ENCODE measurements around the gene MYL7.

DNA sequence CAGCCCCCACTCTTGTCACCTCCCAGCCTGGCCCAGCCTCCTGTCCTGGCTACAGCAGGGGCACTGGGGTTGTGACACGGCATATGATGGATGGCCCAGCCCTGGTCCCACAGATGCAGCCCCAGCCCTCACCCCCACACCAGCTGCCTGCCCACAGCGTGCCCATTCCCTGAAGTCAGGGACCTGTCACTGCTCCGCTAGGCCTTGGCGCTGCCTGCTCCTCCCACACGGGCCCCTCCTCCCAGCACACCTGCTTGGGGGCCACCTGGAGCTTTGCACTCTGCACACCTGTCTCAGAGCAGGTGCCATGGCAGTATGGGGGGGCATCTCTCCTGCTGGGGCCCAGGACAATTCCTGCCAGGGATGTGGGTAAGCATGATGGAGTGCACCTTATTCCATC, 44.6 kb upstream of the MYL7 start:
- TF ChIP-seq, protein P1, sequence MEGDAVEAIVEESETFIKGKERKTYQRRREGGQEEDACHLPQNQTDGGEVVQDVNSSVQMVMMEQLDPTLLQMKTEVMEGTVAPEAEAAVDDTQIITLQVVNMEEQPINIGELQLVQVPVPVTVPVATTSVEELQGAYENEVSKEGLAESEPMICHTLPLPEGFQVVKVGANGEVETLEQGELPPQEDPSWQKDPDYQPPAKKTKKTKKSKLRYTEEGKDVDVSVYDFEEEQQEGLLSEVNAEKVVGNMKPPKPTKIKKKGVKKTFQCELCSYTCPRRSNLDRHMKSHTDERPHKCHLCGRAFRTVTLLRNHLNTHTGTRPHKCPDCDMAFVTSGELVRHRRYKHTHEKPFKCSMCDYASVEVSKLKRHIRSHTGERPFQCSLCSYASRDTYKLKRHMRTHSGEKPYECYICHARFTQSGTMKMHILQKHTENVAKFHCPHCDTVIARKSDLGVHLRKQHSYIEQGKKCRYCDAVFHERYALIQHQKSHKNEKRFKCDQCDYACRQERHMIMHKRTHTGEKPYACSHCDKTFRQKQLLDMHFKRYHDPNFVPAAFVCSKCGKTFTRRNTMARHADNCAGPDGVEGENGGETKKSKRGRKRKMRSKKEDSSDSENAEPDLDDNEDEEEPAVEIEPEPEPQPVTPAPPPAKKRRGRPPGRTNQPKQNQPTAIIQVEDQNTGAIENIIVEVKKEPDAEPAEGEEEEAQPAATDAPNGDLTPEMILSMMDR (IDR thresholded peaks at IDR 0.05) = no peak
- no peak for TF ChIP-seq POLR2A (IDR thresholded peaks at IDR 0.05)

All from esophagus squamous epithelium (tissue), 4 donors.